Neural progenitor cell (in vitro differentiated cells): ENCODE measurements around the gene HSBP1L1. TPM values are rescaled to one million over a fixed set of nuclear protein-coding genes. Genes with fewer than 3 reads are reported as not detected.

ENCODE experiments used
- DNase-seq: peaks from one replicate; pipeline ENCODE4 v3.0.0-alpha.2; 2016; ENCODE audit warnings: low spot score
- H2AFZ ChIP-seq: fragments of 200-600 bp; sonication (generic); replicated peaks from 2 replicates; pipeline ENCODE4 v1.6.1; 2016; ENCODE audit warnings: antibody characterized with exemption
- H3F3A ChIP-seq: fragments of 200-600 bp; sonication (generic); 2 replicates; pipeline ENCODE4 v1.6.1; 2016; ENCODE audit warnings: antibody characterized with exemption, low read depth
- H3K27ac ChIP-seq: fragments of 200-600 bp; sonication (generic); 2 replicates; pipeline ENCODE4 v1.5.1; 2016; ENCODE audit warnings: mild to moderate bottlenecking
- H3K27me3 ChIP-seq: fragments of 200-600 bp; sonication (generic); 2 replicates; pipeline ENCODE4 v1.6.1; 2016; ENCODE audit warnings: mild to moderate bottlenecking, moderate library complexity
- H3K36me3 ChIP-seq: fragments of 200-600 bp; sonication (generic); 2 replicates; pipeline ENCODE4 v1.5.1; 2016
- H3K4me1 ChIP-seq: fragments of 200-600 bp; sonication (generic); 2 replicates; pipeline ENCODE4 v1.6.1; 2016; ENCODE audit warnings: mixed run types
- H3K4me2 ChIP-seq: fragments of 200-600 bp; sonication (generic); 2 replicates; pipeline ENCODE4 v1.6.1; 2016
- H3K4me3 ChIP-seq: fragments of 200-600 bp; sonication (generic); 2 replicates; pipeline ENCODE4 v1.5.1; 2016
- H3K79me2 ChIP-seq: fragments of 200-600 bp; sonication (generic); 2 replicates; pipeline ENCODE4 v1.6.1; 2016; ENCODE audit warnings: low read depth
- H3K9ac ChIP-seq: fragments of 200-600 bp; sonication (generic); 2 replicates; pipeline ENCODE4 v1.6.1; 2016
- H3K9me3 ChIP-seq: fragments of 200-600 bp; sonication (generic); 2 replicates; pipeline ENCODE4 v1.5.1; 2016; ENCODE audit warnings: low read depth
- H4K20me1 ChIP-seq: fragments of 200-600 bp; sonication (generic); 2 replicates; pipeline ENCODE4 v1.6.1; 2016; ENCODE audit warnings: low read depth
- H3K27ac Mint-ChIP-seq: 3 replicates; pipeline ENCODE4 v1.8.0; 2021; ENCODE audit warnings: mixed read lengths
- H3K27me3 Mint-ChIP-seq: 2 replicates; pipeline ENCODE4 v1.8.0; 2022; ENCODE audit warnings: low read depth, mild to moderate bottlenecking, inconsistent platforms, moderate library complexity, mixed read lengths; ENCODE audit not compliant: insufficient read depth
- H3K36me3 Mint-ChIP-seq: 3 replicates; pipeline ENCODE4 v1.8.0; 2021; ENCODE audit warnings: mixed read lengths
- H3K4me1 Mint-ChIP-seq: 3 replicates; pipeline ENCODE4 v1.8.0; 2021; ENCODE audit warnings: mixed read lengths
- H3K4me3 Mint-ChIP-seq: 3 replicates; pipeline ENCODE4 v1.8.0; 2021; ENCODE audit warnings: mild to moderate bottlenecking, moderate library complexity, mixed read lengths
- H3K9me3 Mint-ChIP-seq: 3 replicates; pipeline ENCODE4 v1.8.0; 2020; ENCODE audit warnings: mixed read lengths
- EZH2 ChIP-seq: fragments of 200-600 bp; sonication (generic); IDR thresholded peaks from 2 replicates; pipeline ENCODE4 v1.6.1; 2017; ENCODE audit warnings: antibody characterized with exemption, mild to moderate bottlenecking, moderate library complexity
- EZH2phosphoT487 ChIP-seq: fragments of 200-600 bp; sonication (generic); IDR thresholded peaks from 2 replicates; pipeline ENCODE4 v1.6.1; 2017; ENCODE audit warnings: antibody characterized with exemption
- total RNA-seq: library from RNA; depleted of rRNA; stranded (reverse); fragments of >200 nt; gene quantifications from 2 replicates; pipeline ENCODE4 v1.2.3, GENCODE V29; 2015; ENCODE audit warnings: low replicate concordance
- TF ChIP-seq, protein P1 (sequence below): fragments of 200-600 bp; sonication (generic); IDR thresholded peaks from 2 replicates; pipeline ENCODE4 v1.5.1; 2017; ENCODE audit warnings: antibody characterized with exemption, mild to moderate bottlenecking

Gene HSBP1L1
- total RNA-seq, 1 donor from 2014 or later: not detected

DNA sequence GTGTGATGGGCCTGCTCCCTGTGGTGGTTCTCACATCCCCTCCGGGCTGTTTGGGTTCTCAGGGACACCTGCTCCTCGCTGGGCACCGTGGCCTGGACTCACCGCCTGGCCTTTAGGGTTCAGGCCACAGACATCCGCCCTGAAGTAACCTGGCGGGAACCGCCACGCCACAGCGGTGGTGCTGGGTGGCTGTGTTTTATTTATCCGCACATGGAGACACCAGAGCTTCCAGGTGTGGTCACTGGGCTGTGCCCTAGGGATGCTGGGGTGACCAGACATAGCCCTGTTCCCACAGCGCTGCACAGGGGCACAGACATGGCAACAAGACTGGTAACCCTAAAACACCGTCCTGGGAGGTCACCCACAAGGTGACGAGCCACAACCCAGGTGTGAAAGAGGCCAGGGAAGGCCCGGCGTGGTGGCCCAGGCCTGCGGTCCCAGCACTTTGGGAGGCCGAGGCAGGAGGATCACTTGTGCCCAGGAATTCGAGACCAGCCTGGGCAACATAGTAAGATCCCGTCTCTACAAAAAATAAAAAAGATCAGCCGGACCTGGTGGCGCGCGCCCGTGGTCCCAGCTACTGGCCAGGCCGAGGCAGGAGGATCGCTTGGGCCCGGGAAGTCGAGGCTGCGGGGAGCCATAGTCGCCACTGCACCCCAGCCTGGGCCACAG, 649 bp upstream of the HSBP1L1 start:
- Mint-ChIP-seq H3K27ac (no peak overlapping the region), H3K4me1 (peaks cover 36% of the 10 kb centered on the region), H3K36me3 (peaks cover 6% of the 10 kb centered on the region), H3K27me3 (peaks cover 12% of the 10 kb centered on the region), H3K4me3 (peak overlapping the region; percentile 70), H3K9me3 (no peaks in the 10 kb centered on the region)
- Histone ChIP-seq H3K79me2 (no peaks in the 10 kb centered on the region), H2AFZ (no peak overlapping the region), H3F3A (peaks cover 35% of the 10 kb centered on the region), H3K4me2 (peak overlapping the region; percentile 92), H3K4me1 (peaks cover 27% of the 10 kb centered on the region), H3K27me3 (peaks cover 65% of the 10 kb centered on the region), H4K20me1 (peaks cover 39% of the 10 kb centered on the region), H3K4me3 (peak overlapping the region; percentile 60), H3K9me3 (no peaks in the 10 kb centered on the region), H3K9ac (no peak overlapping the region), H3K36me3 (no peaks in the 10 kb centered on the region), H3K27ac (no peak overlapping the region)
- TF ChIP-seq EZH2phosphoT487 (no peak), EZH2 (no peak)
- TF ChIP-seq, protein P1, sequence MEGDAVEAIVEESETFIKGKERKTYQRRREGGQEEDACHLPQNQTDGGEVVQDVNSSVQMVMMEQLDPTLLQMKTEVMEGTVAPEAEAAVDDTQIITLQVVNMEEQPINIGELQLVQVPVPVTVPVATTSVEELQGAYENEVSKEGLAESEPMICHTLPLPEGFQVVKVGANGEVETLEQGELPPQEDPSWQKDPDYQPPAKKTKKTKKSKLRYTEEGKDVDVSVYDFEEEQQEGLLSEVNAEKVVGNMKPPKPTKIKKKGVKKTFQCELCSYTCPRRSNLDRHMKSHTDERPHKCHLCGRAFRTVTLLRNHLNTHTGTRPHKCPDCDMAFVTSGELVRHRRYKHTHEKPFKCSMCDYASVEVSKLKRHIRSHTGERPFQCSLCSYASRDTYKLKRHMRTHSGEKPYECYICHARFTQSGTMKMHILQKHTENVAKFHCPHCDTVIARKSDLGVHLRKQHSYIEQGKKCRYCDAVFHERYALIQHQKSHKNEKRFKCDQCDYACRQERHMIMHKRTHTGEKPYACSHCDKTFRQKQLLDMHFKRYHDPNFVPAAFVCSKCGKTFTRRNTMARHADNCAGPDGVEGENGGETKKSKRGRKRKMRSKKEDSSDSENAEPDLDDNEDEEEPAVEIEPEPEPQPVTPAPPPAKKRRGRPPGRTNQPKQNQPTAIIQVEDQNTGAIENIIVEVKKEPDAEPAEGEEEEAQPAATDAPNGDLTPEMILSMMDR: no peak
- no peak for DNase-seq

DNA sequence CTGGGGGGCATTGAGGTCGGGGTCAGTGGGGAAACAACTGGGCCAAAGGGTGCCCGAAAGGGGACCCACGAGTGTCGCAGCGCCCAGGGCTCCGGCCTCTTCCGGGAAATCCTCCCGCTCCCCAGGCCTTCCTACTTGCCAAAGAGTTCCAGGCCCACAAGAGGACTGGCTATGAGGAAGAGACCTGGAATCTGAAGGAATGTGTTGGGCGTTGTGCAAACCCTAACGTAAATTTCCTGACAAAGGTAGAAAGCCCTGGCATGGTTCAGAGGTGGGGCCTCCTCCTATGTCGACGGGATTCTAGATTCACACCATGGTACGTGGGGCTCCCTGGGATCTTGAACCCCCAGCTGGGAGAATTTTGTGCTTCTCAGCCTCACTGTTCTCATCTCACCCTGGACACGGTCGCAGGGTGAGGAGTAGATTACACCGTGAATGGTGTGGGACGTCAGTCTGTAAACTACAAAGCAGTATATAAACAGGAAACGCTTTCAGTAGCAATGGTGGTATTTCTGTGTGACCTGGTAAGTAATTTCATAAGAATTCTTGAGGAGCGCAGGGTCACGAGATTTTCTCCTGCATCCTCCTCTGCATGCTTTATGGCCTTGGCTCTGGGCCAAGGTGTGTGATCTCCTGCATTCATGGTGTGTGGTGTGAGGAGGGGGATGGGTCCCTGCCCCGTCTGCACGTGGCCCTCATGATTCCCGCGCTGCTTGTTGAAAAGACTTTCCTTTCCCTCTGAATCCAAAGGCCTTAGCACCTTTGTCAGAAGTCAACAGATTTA, 868 bp downstream of the HSBP1L1 start:
- Histone ChIP-seq H3K4me2 (peak overlapping the region; percentile 92), H3F3A (peaks cover 25% of the 10 kb centered on the region), H3K27me3 (peaks cover 54% of the 10 kb centered on the region), H3K79me2 (no peaks in the 10 kb centered on the region), H4K20me1 (peaks cover 43% of the 10 kb centered on the region), H3K9ac (no peak overlapping the region), H2AFZ (no peak overlapping the region), H3K9me3 (no peaks in the 10 kb centered on the region), H3K4me1 (peaks cover 18% of the 10 kb centered on the region), H3K4me3 (peak overlapping the region; percentile 60), H3K27ac (no peak overlapping the region), H3K36me3 (no peaks in the 10 kb centered on the region)
- Mint-ChIP-seq H3K27me3 (peaks cover 10% of the 10 kb centered on the region), H3K36me3 (peaks cover 11% of the 10 kb centered on the region), H3K4me3 (peak overlapping the region; percentile 30), H3K9me3 (no peaks in the 10 kb centered on the region), H3K4me1 (peaks cover 28% of the 10 kb centered on the region), H3K27ac (no peak overlapping the region)
- no peak for DNase-seq
- TF ChIP-seq, protein P1: no peak
- TF ChIP-seq EZH2 (no peak), EZH2phosphoT487 (no peak)

DNA sequence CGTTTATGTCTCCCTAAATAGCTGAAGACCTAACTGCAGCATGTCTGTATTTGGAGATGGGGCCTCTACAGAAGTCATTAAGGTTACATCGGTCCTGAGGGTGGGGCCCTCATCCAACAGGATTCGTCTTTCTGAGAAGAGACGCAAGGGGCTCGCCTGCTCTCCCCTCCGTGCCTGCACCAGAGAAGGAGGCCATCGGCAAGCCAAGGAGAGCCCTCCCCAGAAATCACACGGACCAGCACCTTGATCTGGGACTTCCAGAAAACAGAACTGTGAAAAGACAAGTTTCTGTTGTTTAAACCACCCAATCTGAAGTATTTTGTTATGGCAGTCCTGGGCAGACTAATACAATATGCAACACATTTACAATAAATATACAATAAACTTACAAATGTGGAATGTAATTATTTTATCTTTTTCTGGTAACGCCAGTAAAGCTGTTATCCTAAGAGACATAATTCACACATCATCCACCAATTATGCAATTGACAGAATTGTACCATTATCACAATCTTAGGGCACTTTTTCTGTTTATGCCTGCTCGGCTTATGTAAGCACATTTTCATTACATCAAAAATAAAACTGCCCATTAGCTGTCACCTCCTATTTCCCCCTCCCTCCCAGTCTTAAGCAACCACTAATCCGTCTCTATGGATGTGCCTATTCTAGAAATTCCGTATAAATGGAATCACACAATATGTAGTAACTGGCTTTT, 6.1 kb downstream of the HSBP1L1 start:
- no peak overlapping the region for H3K27ac Mint-ChIP-seq
- Histone ChIP-seq H3K27me3 (peaks cover 1% of the 10 kb centered on the region), H3K4me2 (no peak overlapping the region), H3K4me1 (no peaks in the 10 kb centered on the region), H3K4me3 (no peak overlapping the region), H3K79me2 (peaks cover 25% of the 10 kb centered on the region), H3K36me3 (peaks cover 6% of the 10 kb centered on the region), H3K9ac (no peak overlapping the region), H3F3A (peaks cover 14% of the 10 kb centered on the region), H3K27ac (no peak overlapping the region), H3K9me3 (no peaks in the 10 kb centered on the region), H2AFZ (no peak overlapping the region), H4K20me1 (peaks cover 53% of the 10 kb centered on the region)
- H3K27me3 Mint-ChIP-seq: peaks cover 8% of the 10 kb centered on the region
- TF ChIP-seq, protein P1: no peak
- no peak for TF ChIP-seq EZH2phosphoT487
- TF ChIP-seq EZH2: no peak
- H3K4me3 Mint-ChIP-seq: no peak overlapping the region
- H3K4me1 Mint-ChIP-seq: peaks cover 1% of the 10 kb centered on the region
- peaks cover 28% of the 10 kb centered on the region for H3K36me3 Mint-ChIP-seq
- no peaks in the 10 kb centered on the region for H3K9me3 Mint-ChIP-seq
- no peak for DNase-seq
